SK-N-SH (cell line): Measurements from ENCODE around the gene CCR3. TPM values are rescaled to one million over a fixed set of nuclear protein-coding genes. Genes with fewer than 3 reads are reported as not detected.

Experiments used
- CTCF ChIA-PET: fragments of 300-600, 350-600 bp; formaldehyde crosslinking; extraction: SDS; loops from one replicate; lab custom pipeline; 2021; lab: Yijun Ruan, JAX
- POLR2A ChIA-PET: fragments of 350-600 bp; sonication (Branson Sonifier 250); formaldehyde crosslinking; extraction: SDS; loops from one replicate; lab custom pipeline; 2020; ENCODE audit warnings: antibody characterized with exemption, inconsistent platforms; lab: Yijun Ruan, JAX
- DNase-seq: peaks from one replicate; pipeline ENCODE4 v3.0.0; 2012
- H2AFZ ChIP-seq: fragments of 200-600 bp; sonication (generic); 2 replicates; pipeline ENCODE4 v1.8.1; 2016; ENCODE audit warnings: antibody characterized with exemption, mild to moderate bottlenecking, low read depth
- H3F3A ChIP-seq: fragments of 200-600 bp; sonication (generic); replicated peaks from 2 replicates; pipeline ENCODE3; 2016; ENCODE audit warnings: antibody characterized with exemption, mild to moderate bottlenecking; ENCODE audit not compliant: insufficient read depth
- H3K27ac ChIP-seq, 2 experiments: fragments of 200-500 bp in 1 of 2; fragments of 200-600 bp in 1 of 2; sonication (Bioruptor generic) in 1 of 2; sonication (generic), shearing (Covaris generic) in 1 of 2; 2 replicates each; pipeline versions ENCODE4 v1.5.1 to v1.6.1; 2014 to 2016; ENCODE audit warnings: low read depth in 2 of 2, inconsistent platforms in 1 of 2, low read length in 1 of 2, mild to moderate bottlenecking in 1 of 2, mixed read lengths in 1 of 2
- H3K27me3 ChIP-seq: fragments of 200-600 bp; sonication (generic), shearing (Covaris generic); 2 replicates; pipeline ENCODE4 v1.6.1; 2016; ENCODE audit warnings: mixed run types; ENCODE audit not compliant: insufficient read depth
- H3K36me3 ChIP-seq, 2 experiments: fragments of 200-500 bp in 1 of 2; fragments of 200-600 bp in 1 of 2; sonication (Bioruptor generic) in 1 of 2; sonication (generic) in 1 of 2; replicated peaks in 1 of 2; 2 replicates each; pipeline versions ENCODE3 to v1.5.1; 2014 to 2016; ENCODE audit warnings: low read length in 1 of 2, mild to moderate bottlenecking in 1 of 2; ENCODE audit not compliant: insufficient read depth in 2 of 2, control insufficient read depth in 1 of 2
- H3K4me1 ChIP-seq, 2 experiments: fragments of 200-500 bp in 1 of 2; fragments of 200-600 bp in 1 of 2; sonication (Bioruptor generic) in 1 of 2; sonication (generic), shearing (Covaris generic) in 1 of 2; 2 replicates each; pipeline versions ENCODE4 v1.5.1 to v1.6.1; 2014 to 2016; ENCODE audit warnings: low read depth in 1 of 2, low read length in 1 of 2, mixed run types in 1 of 2; ENCODE audit not compliant: insufficient read depth in 2 of 2, control insufficient read depth in 1 of 2
- H3K4me2 ChIP-seq: fragments of 200-600 bp; sonication (generic), shearing (Covaris generic); 2 replicates; pipeline ENCODE4 v1.6.1; 2017; ENCODE audit warnings: mixed run types
- H3K4me3 ChIP-seq, 2 experiments: fragments of 200-500 bp in 1 of 2; fragments of 200-600 bp in 1 of 2; sonication (Bioruptor generic) in 1 of 2; sonication (generic), shearing (Covaris generic) in 1 of 2; 2 replicates each; pipeline versions ENCODE4 v1.5.1 to v1.8.1; 2014 to 2016; ENCODE audit warnings: low read depth in 2 of 2, inconsistent platforms in 1 of 2, low read length in 1 of 2, mild to moderate bottlenecking in 1 of 2, mixed read lengths in 1 of 2, moderate library complexity in 1 of 2
- H3K79me2 ChIP-seq: fragments of 200-600 bp; sonication (generic); 2 replicates; pipeline ENCODE4 v1.8.1; 2017; ENCODE audit warnings: mild to moderate bottlenecking; ENCODE audit not compliant: insufficient read depth
- H3K9ac ChIP-seq: fragments of 200-600 bp; sonication (generic); 2 replicates; pipeline ENCODE4 v1.6.1; 2017; ENCODE audit warnings: mixed run types
- H3K9me2 ChIP-seq: fragments of 200-600 bp; sonication (generic); 2 replicates; pipeline ENCODE4 v1.6.1; 2017; ENCODE audit warnings: mixed run types
- H3K9me3 ChIP-seq: fragments of 200-600 bp; sonication (generic); 2 replicates; pipeline ENCODE4 v1.6.1; 2017; ENCODE audit warnings: mixed run types, mild to moderate bottlenecking, moderate library complexity
- H4K20me1 ChIP-seq: fragments of 200-600 bp; sonication (generic); 2 replicates; pipeline ENCODE4 v1.6.1; 2017; ENCODE audit warnings: mild to moderate bottlenecking, mixed run types; ENCODE audit not compliant: insufficient read depth
- CHD2 ChIP-seq: fragments of 150-350 bp; IDR thresholded peaks from 2 replicates; pipeline ENCODE4 v1.6.1; 2018; ENCODE audit warnings: low read length; ENCODE audit not compliant: partially characterized antibody
- CTCF ChIP-seq: fragments of 200-600 bp; sonication (generic); IDR thresholded peaks from 2 replicates; pipeline ENCODE4 v1.6.1; 2017; ENCODE audit warnings: antibody characterized with exemption, mild to moderate bottlenecking, moderate library complexity
- ELF1 ChIP-seq: IDR thresholded peaks from 2 replicates; pipeline ENCODE4 v1.4.0; 2012
- EP300 ChIP-seq, 2 experiments: IDR thresholded peaks; 2 replicates each; pipeline versions ENCODE4 v1.4.0 to v1.6.1; 2012; ENCODE audit warnings: borderline replicate concordance in 1 of 2, low read depth in 1 of 2, low read length in 1 of 2
- FOSL2 ChIP-seq: IDR thresholded peaks from 2 replicates; pipeline ENCODE4 v1.4.0; 2012; ENCODE audit warnings: low read depth, mild to moderate bottlenecking, moderate library complexity, borderline replicate concordance
- FOXJ3 ChIP-seq: sonication (generic); formaldehyde crosslinking; IDR thresholded peaks from 2 replicates; pipeline ENCODE4 v1.5.1; 2020; ENCODE audit warnings: mild to moderate bottlenecking, missing genetic modification reagents
- GABPA ChIP-seq: IDR thresholded peaks from 2 replicates; pipeline ENCODE4 v1.4.0; 2012; ENCODE audit warnings: low read depth, mild to moderate bottlenecking
- GATA2 ChIP-seq: sonication (generic); formaldehyde crosslinking; IDR thresholded peaks from 2 replicates; pipeline ENCODE4 v1.5.0; 2020; ENCODE audit warnings: mild to moderate bottlenecking, missing genetic modification reagents
- JUND ChIP-seq: IDR thresholded peaks from 2 replicates; pipeline ENCODE4 v1.4.0; 2012
- MAX ChIP-seq: IDR thresholded peaks from 2 replicates; pipeline ENCODE4 v1.4.0; 2012; ENCODE audit warnings: low read depth
- MEF2A ChIP-seq: IDR thresholded peaks from 2 replicates; pipeline ENCODE4 v1.4.0; 2012; ENCODE audit warnings: low read depth, borderline replicate concordance
- MXI1 ChIP-seq: IDR thresholded peaks from 2 replicates; pipeline ENCODE4 v1.6.1; 2012; ENCODE audit warnings: mild to moderate bottlenecking, low read depth, low read length, improper control_type of control experiment
- NFIC ChIP-seq: IDR thresholded peaks from 2 replicates; pipeline ENCODE4 v1.4.0; 2012; ENCODE audit warnings: borderline replicate concordance
- RXRA ChIP-seq: IDR thresholded peaks from 2 replicates; pipeline ENCODE4 v1.4.0; 2012; ENCODE audit warnings: low read depth, mild to moderate bottlenecking, borderline replicate concordance
- SIN3A ChIP-seq: IDR thresholded peaks from 2 replicates; pipeline ENCODE4 v1.6.1; 2012; ENCODE audit warnings: low read depth, mild to moderate bottlenecking, low read length, moderate library complexity, borderline replicate concordance
- SMC3 ChIP-seq: IDR thresholded peaks from 2 replicates; pipeline ENCODE4 v1.6.1; 2012; ENCODE audit warnings: low read depth, low read length, improper control_type of control experiment
- TCF12 ChIP-seq: IDR thresholded peaks from 2 replicates; pipeline ENCODE4 v1.4.0; 2012
- TEAD4 ChIP-seq: IDR thresholded peaks from 2 replicates; pipeline ENCODE4 v1.4.0; 2012; ENCODE audit warnings: mild to moderate bottlenecking, borderline replicate concordance; ENCODE audit not compliant: insufficient read depth
- USF1 ChIP-seq: IDR thresholded peaks from 2 replicates; pipeline ENCODE4 v1.4.0; 2012; ENCODE audit warnings: low read depth, borderline replicate concordance
- WGBS: methylation state at CpG from one replicate; pipeline ENCODE4 v1.1.6; 2017; ENCODE audit warnings: low lambda C conversion rate; 5-methylcytosine and 5-hydroxymethylcytosine counted together
- polyA plus RNA-seq, 3 experiments: library from polyadenylated mRNA; depleted of rRNA; stranded (reverse); fragments of >200 nt; gene quantifications; 2 replicates each; pipeline ENCODE4 v1.2.3, GENCODE V29; 2012

The CCR3 gene
- polyA plus RNA-seq, 1 of the 3 experiments (the other 2 are of a cell fraction), result not detected

- Histone ChIP-seq H2AFZ (no peak overlapping the region), H3K27ac (no peak overlapping the region), H3K9ac (no peak overlapping the region), H3F3A (no peaks in the 10 kb centered on the region), H3K36me3 (no peaks in the 10 kb centered on the region), H3K9me3 (no peaks in the 10 kb centered on the region), H3K27me3 (peaks cover 9% of the 10 kb centered on the region; the same call in 1 of the 2 replicates), H3K9me2 (no peaks in the 10 kb centered on the region), H3K4me2 (no peak overlapping the region), H3K79me2 (no peaks in the 10 kb centered on the region), H4K20me1 (no peaks in the 10 kb centered on the region), H3K4me1 (no peaks in the 10 kb centered on the region), H3K4me3 (no peak overlapping the region)
- ChIA-PET CTCF (no interaction called here), POLR2A (no interaction called here)
- 7% methylated on average over 4 of the region's 4 CpGs for WGBS
- no peak for DNase-seq
- TF ChIP-seq GATA2 (CRISPR knock-in tag) (no peak), EP300 (IDR thresholded peaks at IDR 0.05; ENCODE audit: borderline replicate concordance in 1 of 2, low read depth in 1 of 2, low read length in 1 of 2) (no peak), FOXJ3 (CRISPR knock-in tag) (no peak), USF1 (no peak), ELF1 (no peak), RXRA (no peak), SMC3 (no peak), CTCF (no peak), MEF2A (no peak), CHD2 (no peak)
Measured at GRCh38 chr3:46238386-46238785, 3.9 kb upstream of the CCR3 start.

GRCh38 chr3:46239301-46239938 is 2.8 kb upstream of the CCR3 start:
- no peak overlapping the region for H3K4me2 ChIP-seq
- H3K9ac ChIP-seq, result no peak overlapping the region
- H3K27me3 ChIP-seq, result peaks cover 9% of the 10 kb centered on the region; the same call in 1 of the 2 replicates
- H2AFZ ChIP-seq, result no peak overlapping the region
- no peaks in the 10 kb centered on the region for H3K9me3 ChIP-seq
- CTCF ChIA-PET, result no interaction called here
- no peaks in the 10 kb centered on the region for H3K9me2 ChIP-seq
- no peak for DNase-seq
- no peaks in the 10 kb centered on the region for H3F3A ChIP-seq
- H3K27ac ChIP-seq, result no peak overlapping the region
- TF ChIP-seq FOXJ3 (CRISPR knock-in tag) (no peak), SMC3 (no peak), FOSL2 (no peak), NFIC (no peak), MXI1 (no peak), RXRA (no peak), GABPA (no peak), CHD2 (no peak), EP300 (IDR thresholded peaks at IDR 0.05; ENCODE audit: borderline replicate concordance in 1 of 2, low read depth in 1 of 2, low read length in 1 of 2) (no peak), CTCF (no peak), TCF12 (no peak), TEAD4 (no peak), GATA2 (CRISPR knock-in tag) (no peak), MEF2A (no peak), SIN3A (no peak), JUND (no peak), MAX (no peak)
- H3K36me3 ChIP-seq, result no peaks in the 10 kb centered on the region
- H3K79me2 ChIP-seq, result no peaks in the 10 kb centered on the region
- POLR2A ChIA-PET, result no interaction called here
- no peaks in the 10 kb centered on the region for H4K20me1 ChIP-seq
- no peak overlapping the region for H3K4me3 ChIP-seq
- 13% methylated on average over 3 of the region's 3 CpGs for WGBS
- no peaks in the 10 kb centered on the region for H3K4me1 ChIP-seq
